Measurements from ENCODE around the gene CCDC197. TPM values are rescaled to one million over a fixed set of nuclear protein-coding genes. Genes with fewer than 3 reads are reported as not detected.

Gene CCDC197
- total RNA-seq, 2 experiments from 2014 or later = not detected

- BruUV-seq (replicated peaks) = no TSS peak
- Histone ChIP-seq H3K9me2 (ENCODE audit: insufficient read depth, low read length) (no peaks in the 10 kb centered on the region), H3K4me2 (ENCODE audit: low read length) (peak overlapping the region; percentile 95), H3K27ac (ENCODE audit: low read depth, low read length, poor library complexity, severe bottlenecking) (peak overlapping the region; percentile 92), H3K9me3 (ENCODE audit: low read length) (no peaks in the 10 kb centered on the region), H3K4me3 (ENCODE audit: low read depth, low read length, poor library complexity, severe bottlenecking) (peak overlapping the region; percentile 67), H4K20me1 (ENCODE audit: insufficient read depth, low read length) (no peaks in the 10 kb centered on the region), H3K36me3 (ENCODE audit: insufficient read depth, low read length) (peaks cover 8% of the 10 kb centered on the region; the same call in 1 of the 2 replicates), H2AFZ (ENCODE audit: low read length) (peak overlapping the region; percentile 10; the same call in 1 of the 2 replicates), H3K4me1 (ENCODE audit: insufficient read depth, low read length, poor library complexity, severe bottlenecking) (peaks cover 93% of the 10 kb centered on the region), H3K79me2 (ENCODE audit: insufficient read depth, low read depth, low read length) (no peaks in the 10 kb centered on the region; the same call in 1 of the 2 replicates)
- no peak for TF ChIP-seq CTCF (conservative IDR thresholded peaks at IDR 0.05; ENCODE audit: low read length)
- ChIA-PET CTCF (ENCODE audit: unreplicated experiment) (interaction anchor here (1.1 to 3.1 kb wide), 3 partner anchors 11 to 18 kb away, joined by 3 to 13 read pairs (median 7); no protein-coding TSS in a partner anchor), POLR2A (interaction anchor here (0.7 to 3.2 kb wide), 7 partner anchors 8 to 1217 kb away, joined by 4 to 21 read pairs (median 5); partner anchors contain the start of genes DDX24 and IFI27L1)
- DNase-seq (ENCODE audit: low spot score) = peak; percentile 34
- intact Hi-C loops (cut with micrococcal nuclease; ENCODE audit: unreplicated experiment) = loop anchor here (10.0 kb wide), 2 partner anchors 1198 to 1708 kb away; partner anchors contain the start of gene DICER1
These were observed 40.4 kb upstream of the CCDC197 start for GRCh38 chr14:93956514-93957332.

DNA sequence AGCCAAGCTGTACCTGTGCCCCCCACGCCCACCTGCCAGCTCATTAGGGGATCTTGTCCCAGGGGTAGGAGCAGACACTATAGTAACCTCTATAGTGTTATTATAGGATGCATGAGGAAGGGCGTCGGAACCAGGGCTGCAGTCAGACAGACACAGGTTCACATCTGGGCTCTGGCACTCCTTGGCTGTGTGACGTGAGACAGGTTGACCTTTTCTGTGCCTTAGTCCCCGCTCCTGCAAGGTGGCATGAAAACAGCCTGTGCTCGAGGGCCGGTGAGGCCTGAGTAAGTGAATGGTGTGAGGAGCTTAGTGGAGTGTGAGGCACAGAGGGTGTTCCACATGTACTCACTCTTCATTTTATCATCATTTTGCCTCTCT, 39.8 kb upstream of the CCDC197 start:
- peak; percentile 22 for DNase-seq (ENCODE audit: low spot score)
- Histone ChIP-seq H2AFZ (ENCODE audit: low read length) (peak overlapping the region; percentile 10; the same call in 1 of the 2 replicates), H3K4me2 (ENCODE audit: low read length) (peak overlapping the region; percentile 95), H3K9me3 (ENCODE audit: low read length) (no peaks in the 10 kb centered on the region), H3K9me2 (ENCODE audit: insufficient read depth, low read length) (no peaks in the 10 kb centered on the region), H3K36me3 (ENCODE audit: insufficient read depth, low read length) (peaks cover 8% of the 10 kb centered on the region; the same call in 1 of the 2 replicates), H3K4me1 (ENCODE audit: insufficient read depth, low read length, poor library complexity, severe bottlenecking) (peaks cover 99% of the 10 kb centered on the region), H3K4me3 (ENCODE audit: low read depth, low read length, poor library complexity, severe bottlenecking) (peak overlapping the region; percentile 67), H3K79me2 (ENCODE audit: insufficient read depth, low read depth, low read length) (no peaks in the 10 kb centered on the region; the same call in 1 of the 2 replicates), H3K27ac (ENCODE audit: low read depth, low read length, poor library complexity, severe bottlenecking) (peak overlapping the region; percentile 92), H4K20me1 (ENCODE audit: insufficient read depth, low read length) (no peaks in the 10 kb centered on the region)
- ChIA-PET CTCF (ENCODE audit: unreplicated experiment) (interaction anchor here (2.1 to 3.1 kb wide), 2 partner anchors 10 to 14 kb away, joined by 7 to 13 read pairs; no protein-coding TSS in a partner anchor), POLR2A (interaction anchor here (0.7 to 3.2 kb wide), 5 partner anchors 10 to 1216 kb away, joined by 4 to 21 read pairs (median 5); partner anchors contain the start of genes DDX24 and IFI27L1)
- no TSS peak for BruUV-seq (replicated peaks)
- intact Hi-C loops (cut with micrococcal nuclease; ENCODE audit: unreplicated experiment) = loop anchor here (10.0 kb wide), 2 partner anchors 1197 to 1707 kb away; partner anchors contain the start of gene DICER1
- no peak for TF ChIP-seq CTCF (conservative IDR thresholded peaks at IDR 0.05; ENCODE audit: low read length)
- no peak for TF ChIP-seq EZH2phosphoT487 (IDR thresholded peaks at IDR 0.05; ENCODE audit: borderline replicate concordance, low read depth, low read length)

Data from OCI-LY7 (cell line).